CD4-positive, CD25-positive, alpha-beta regulatory T cell (primary cell): Measurements from ENCODE around the gene SAMD15. TPM values are rescaled to one million over a fixed set of nuclear protein-coding genes. Genes with fewer than 3 reads are reported as not detected.

Experiments used
- ATAC-seq, 2 donors: fragments of 150-1000 bp; cut with Tn5 transposase; one replicate each; pipeline ENCODE4 v1.10.0; 2021; ENCODE audit warnings: low read depth in 2 of 2, moderate number of reproducible peaks in 2 of 2, moderate library complexity in 1 of 2
- DNase-seq, 3 donors: peaks; one replicate each; pipeline versions ENCODE4 v3.0.0 to v3.0.0-alpha.2; 2012 to 2022; ENCODE audit warnings: mixed read lengths in 1 of 3
- H3K27ac ChIP-seq: one replicate; pipeline ENCODE4 v1.7.0; 2013; ENCODE audit warnings: mild to moderate bottlenecking, low read length; ENCODE audit not compliant: insufficient read depth, poor library complexity, severe bottlenecking
- H3K27me3 ChIP-seq: one replicate; pipeline ENCODE4 v1.7.0; 2013; ENCODE audit warnings: low read length; ENCODE audit not compliant: control insufficient read depth, insufficient read depth
- H3K36me3 ChIP-seq: one replicate; pipeline ENCODE4 v1.7.0; 2013; ENCODE audit warnings: mild to moderate bottlenecking, low read length, moderate library complexity; ENCODE audit not compliant: control insufficient read depth, insufficient read depth
- H3K4me1 ChIP-seq: 2 replicates; pipeline ENCODE4 v1.7.0; 2013; ENCODE audit warnings: mild to moderate bottlenecking, low read length; ENCODE audit not compliant: insufficient read depth, control insufficient read depth, poor library complexity, severe bottlenecking
- H3K4me3 ChIP-seq: one replicate; pipeline ENCODE4 v1.7.0; 2013; ENCODE audit warnings: low read depth, mild to moderate bottlenecking, low read length, moderate library complexity
- H3K9me3 ChIP-seq, 2 experiments: 1 replicate in 1 of 2; 2 replicates in 1 of 2; pipeline ENCODE4 v1.7.0; 2013; ENCODE audit warnings: low read length in 2 of 2, mild to moderate bottlenecking in 1 of 2, moderate library complexity in 1 of 2; ENCODE audit not compliant: control insufficient read depth in 2 of 2
- H3K27ac Mint-ChIP-seq, 3 donors: one replicate each; pipeline ENCODE4 v1.8.0; 2020 to 2022; ENCODE audit warnings: mild to moderate bottlenecking in 3 of 3, mixed read lengths in 3 of 3, moderate library complexity in 2 of 3
- H3K27me3 Mint-ChIP-seq: one replicate; pipeline ENCODE4 v1.8.0; 2022; ENCODE audit warnings: mild to moderate bottlenecking, mixed read lengths
- H3K36me3 Mint-ChIP-seq: one replicate; pipeline ENCODE4 v1.8.0; 2020; ENCODE audit warnings: mixed read lengths
- H3K4me1 Mint-ChIP-seq, 4 donors: one replicate each; pipeline ENCODE4 v1.8.0; 2020 to 2022; ENCODE audit warnings: mixed read lengths in 4 of 4, mild to moderate bottlenecking in 1 of 4
- H3K4me3 Mint-ChIP-seq, 4 donors: one replicate each; pipeline ENCODE4 v1.8.0; 2020 to 2022; ENCODE audit warnings: mild to moderate bottlenecking in 4 of 4, mixed read lengths in 4 of 4, moderate library complexity in 3 of 4
- H3K9me3 Mint-ChIP-seq, 7 donors: one replicate each; pipeline ENCODE4 v1.8.0; 2020 to 2022; ENCODE audit warnings: mixed read lengths in 7 of 7, mild to moderate bottlenecking in 3 of 7, moderate library complexity in 2 of 7
- polyA plus RNA-seq, 4 donors: library from polyadenylated mRNA; unstranded; fragments of 300-500 nt; fragmentation: Illumina TruSeq; gene quantifications; one replicate each; pipeline ENCODE4 v1.2.3, GENCODE V29; 2021
- total RNA-seq: library from RNA; stranded (reverse); gene quantifications from one replicate; pipeline ENCODE4 v1.2.3, GENCODE V29; 2022

SAMD15 gene
- total and polyA plus RNA-seq, 5 donors from 2014 or later: 0.42 TPM; not detected in 4

DNA sequence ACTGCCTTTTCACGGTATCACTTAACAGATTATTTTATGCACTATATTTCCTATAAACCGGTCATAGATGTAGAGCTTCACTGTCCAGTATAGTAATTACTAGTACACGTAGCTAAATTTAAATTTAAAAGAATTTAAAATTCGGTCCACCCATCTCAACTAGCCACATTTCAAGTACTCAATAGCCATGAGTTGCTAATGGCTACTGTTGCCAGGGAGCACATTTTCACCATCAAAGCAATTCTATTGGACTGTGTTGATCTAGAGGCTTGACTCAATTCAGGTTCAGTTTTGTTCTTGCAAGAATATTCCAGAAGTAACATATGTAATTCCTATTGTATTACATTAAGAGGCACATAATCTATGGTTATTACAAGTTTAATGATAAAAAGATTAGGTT, 20.3 kb upstream of the SAMD15 start:
- no peak overlapping the region for H3K4me3 ChIP-seq
- no peaks in the 10 kb centered on the region for H3K9me3 Mint-ChIP-seq
- ATAC-seq (no peak), DNase-seq (no peak)
- H3K4me3 Mint-ChIP-seq: no peak overlapping the region
- H3K4me1 ChIP-seq: no peaks in the 10 kb centered on the region
- no peaks in the 10 kb centered on the region for H3K27me3 ChIP-seq
- peaks cover 7% of the 10 kb centered on the region for H3K36me3 Mint-ChIP-seq
- H3K27ac ChIP-seq: no peak overlapping the region
- H3K27me3 Mint-ChIP-seq: no peaks in the 10 kb centered on the region
- H3K36me3 ChIP-seq: peaks cover 4% of the 10 kb centered on the region
- peaks cover 5 to 22% (median 10%) of the 10 kb centered on the region in 4 donors for H3K4me1 Mint-ChIP-seq
- no peaks in the 10 kb centered on the region for H3K9me3 ChIP-seq
- no peak overlapping the region for H3K27ac Mint-ChIP-seq

GRCh38 chr14:77359626-77360025, 17.6 kb upstream of the SAMD15 start:
- Histone ChIP-seq H3K9me3 (no peaks in the 10 kb centered on the region), H3K36me3 (peaks cover 4% of the 10 kb centered on the region), H3K4me1 (no peaks in the 10 kb centered on the region), H3K27me3 (no peaks in the 10 kb centered on the region), H3K4me3 (no peak overlapping the region), H3K27ac (no peak overlapping the region)
- H3K4me1 Mint-ChIP-seq: peaks cover 0 to 31% (median 17%) of the 10 kb centered on the region in 4 donors
- H3K4me3 Mint-ChIP-seq: no peak overlapping the region
- H3K9me3 Mint-ChIP-seq: no peaks in the 10 kb centered on the region
- no peak overlapping the region for H3K27ac Mint-ChIP-seq
- DNase-seq (no peak), ATAC-seq (no peak)
- H3K27me3 Mint-ChIP-seq: no peaks in the 10 kb centered on the region
- H3K36me3 Mint-ChIP-seq: peaks cover 7% of the 10 kb centered on the region

DNA sequence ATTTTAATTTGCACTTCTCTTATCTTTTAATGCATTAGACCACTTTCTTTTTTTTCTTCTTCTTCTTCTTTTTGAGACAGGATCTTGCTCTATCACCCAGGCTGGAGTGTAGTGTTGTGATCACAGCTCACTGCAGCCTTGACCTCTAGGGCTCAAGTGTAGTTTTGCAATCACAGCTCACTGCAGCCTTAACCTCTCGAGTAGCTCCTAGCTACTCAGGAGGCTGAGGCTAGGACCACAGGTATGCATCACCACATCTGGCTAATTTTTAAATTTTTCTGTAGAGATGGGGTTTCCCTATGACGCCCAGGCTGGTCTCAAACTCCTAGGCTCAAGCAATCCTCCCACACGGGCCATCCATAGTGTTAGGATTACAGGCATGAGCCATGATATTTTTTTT, 13.0 kb upstream of the SAMD15 start:
- Histone ChIP-seq H3K27ac (no peak overlapping the region), H3K36me3 (peaks cover 2% of the 10 kb centered on the region), H3K9me3 (no peaks in the 10 kb centered on the region), H3K4me3 (no peak overlapping the region), H3K4me1 (peaks cover under 1% of the 10 kb centered on the region), H3K27me3 (no peaks in the 10 kb centered on the region)
- no peaks in the 10 kb centered on the region for H3K9me3 Mint-ChIP-seq
- peaks cover 4% of the 10 kb centered on the region for H3K36me3 Mint-ChIP-seq
- peak overlapping the region in 1 of 4 donors; percentile 58 for H3K4me3 Mint-ChIP-seq
- ATAC-seq (no peak), DNase-seq (no peak)
- H3K27me3 Mint-ChIP-seq: no peaks in the 10 kb centered on the region
- H3K27ac Mint-ChIP-seq: no peak overlapping the region
- peaks cover 3 to 32% (median 22%) of the 10 kb centered on the region in 4 donors for H3K4me1 Mint-ChIP-seq

- H3K36me3 ChIP-seq: no peaks in the 10 kb centered on the region
Observed at GRCh38 chr14:77369285-77369684, 7.9 kb upstream of the SAMD15 start.

GRCh38 chr14:77372304-77372841, 4.8 kb upstream of the SAMD15 start:
- Histone ChIP-seq H3K4me1 (peaks cover 23% of the 10 kb centered on the region), H3K36me3 (no peaks in the 10 kb centered on the region), H3K27ac (peak overlapping the region; percentile 62), H3K4me3 (peak overlapping the region; percentile 68), H3K9me3 (no peaks in the 10 kb centered on the region), H3K27me3 (no peaks in the 10 kb centered on the region)
- DNase-seq (peak in 2 of 3 donors; percentile 8 to 28), ATAC-seq (no peak)
- Mint-ChIP-seq H3K27ac (peak overlapping the region; percentile 47 to 81 (median 72)), H3K4me1 (peaks cover 46 to 58% (median 51%) of the 10 kb centered on the region in 4 donors), H3K36me3 (peaks cover 12% of the 10 kb centered on the region), H3K27me3 (no peaks in the 10 kb centered on the region), H3K4me3 (peak overlapping the region; percentile 42 to 92 (median 56)), H3K9me3 (no peaks in the 10 kb centered on the region)

More at GRCh38 chr14:77369285-77369684, 7.9 kb upstream of the SAMD15 start:
- no peaks in the 10 kb centered on the region for H3K9me3 Mint-ChIP-seq
- DNase-seq: peak in 1 of 3 donors; percentile 33
- peak in 1 of 2 donors; percentile 50 for ATAC-seq
- Histone ChIP-seq H3K4me3 (no peak overlapping the region), H3K27me3 (no peaks in the 10 kb centered on the region), H3K4me1 (peaks cover 18% of the 10 kb centered on the region), H3K27ac (no peak overlapping the region), H3K9me3 (no peaks in the 10 kb centered on the region)
- peak overlapping the region; percentile 5 to 33 (median 15) for H3K27ac Mint-ChIP-seq
- no peaks in the 10 kb centered on the region for H3K27me3 Mint-ChIP-seq
- peaks cover 12% of the 10 kb centered on the region for H3K36me3 Mint-ChIP-seq
- peaks cover 32 to 43% (median 36%) of the 10 kb centered on the region in 4 donors for H3K4me1 Mint-ChIP-seq
- H3K4me3 Mint-ChIP-seq: peak overlapping the region; percentile 28 to 66 (median 50)

DNA sequence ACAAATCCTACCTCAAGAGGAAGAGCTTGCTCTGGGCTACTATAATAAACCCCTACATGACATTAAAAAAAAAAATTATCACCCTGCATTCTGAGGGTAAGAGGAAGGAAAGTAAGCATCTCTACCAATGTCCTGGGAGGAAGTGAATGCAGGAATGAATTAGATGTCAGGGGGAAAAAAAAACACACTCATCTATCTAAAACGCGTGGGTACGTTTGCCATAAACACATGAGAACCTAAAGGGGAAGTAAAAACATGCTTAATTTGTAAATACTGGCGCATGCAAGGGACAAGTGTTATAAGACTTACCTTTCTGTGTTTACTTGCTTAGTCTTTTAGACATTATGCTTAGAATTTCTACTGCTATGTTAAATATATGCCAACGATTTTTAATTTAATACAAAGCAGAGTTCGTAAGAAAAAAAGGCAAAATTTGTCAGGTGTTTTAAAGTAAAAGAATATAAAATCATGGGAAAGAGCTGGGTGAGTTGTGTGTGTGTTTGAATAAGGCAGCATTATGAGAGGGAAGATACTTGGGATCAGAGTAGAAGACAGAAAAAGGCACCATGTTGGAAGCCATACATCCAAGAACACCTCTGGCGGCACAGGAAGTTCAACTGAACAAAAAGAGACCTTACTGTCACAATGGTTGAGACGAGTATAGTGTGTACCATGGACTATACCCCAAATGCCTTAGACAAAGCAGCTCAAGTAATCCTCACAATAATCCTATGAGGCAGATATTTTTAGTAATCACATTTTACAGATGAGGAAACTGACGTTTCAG, 1.8 kb upstream of the SAMD15 start:
- no peak for ATAC-seq
- H3K36me3 Mint-ChIP-seq: peaks cover 12% of the 10 kb centered on the region
- Histone ChIP-seq H3K27me3 (no peaks in the 10 kb centered on the region), H3K4me1 (peaks cover 21% of the 10 kb centered on the region), H3K36me3 (no peaks in the 10 kb centered on the region), H3K9me3 (no peaks in the 10 kb centered on the region), H3K4me3 (peak overlapping the region; percentile 87), H3K27ac (no peak overlapping the region)
- H3K4me1 Mint-ChIP-seq: peaks cover 31 to 48% (median 41%) of the 10 kb centered on the region in 4 donors
- H3K4me3 Mint-ChIP-seq: peak overlapping the region; percentile 90 to 98 (median 92)
- H3K27me3 Mint-ChIP-seq: no peaks in the 10 kb centered on the region
- peak overlapping the region in 2 of 3 donors; percentile 75 to 78 for H3K27ac Mint-ChIP-seq
- DNase-seq: peak in 1 of 3 donors; percentile 30
- H3K9me3 Mint-ChIP-seq: no peaks in the 10 kb centered on the region

- Histone ChIP-seq H3K4me3 (peak overlapping the region; percentile 87), H3K4me1 (peaks cover 19% of the 10 kb centered on the region), H3K27ac (peak overlapping the region; percentile 83), H3K36me3 (no peaks in the 10 kb centered on the region), H3K9me3 (no peaks in the 10 kb centered on the region), H3K27me3 (no peaks in the 10 kb centered on the region)
- peaks cover 12% of the 10 kb centered on the region for H3K36me3 Mint-ChIP-seq
- ATAC-seq (peak; percentile 18), DNase-seq (peak; percentile 2 to 51 (median 3))
- H3K4me3 Mint-ChIP-seq: peak overlapping the region; percentile 90 to 98 (median 92)
- peaks cover 31 to 48% (median 40%) of the 10 kb centered on the region in 4 donors for H3K4me1 Mint-ChIP-seq
- H3K27me3 Mint-ChIP-seq: no peaks in the 10 kb centered on the region
- H3K27ac Mint-ChIP-seq: peak overlapping the region; percentile 57 to 78 (median 75)
- H3K9me3 Mint-ChIP-seq: no peaks in the 10 kb centered on the region
Observed at GRCh38 chr14:77375973-77376770, 1.0 kb upstream of the SAMD15 start.
